ENCODE measurements around the gene NFIA.

NFIA gene

GRCh38 chr1:61131716-61132115 is 49.4 kb downstream of the NFIA start:
- peaks cover 56% of the 10 kb centered on the region for H3K4me1 Mint-ChIP-seq
- H3K36me3 Mint-ChIP-seq (ENCODE audit: low read depth), result peaks cover 4% of the 10 kb centered on the region

GRCh38 chr1:61132176-61132638 is 49.8 kb downstream of the NFIA start:
- peak overlapping the region; percentile 67 to 90 (median 73) for H3K27ac Mint-ChIP-seq
- no peaks in the 10 kb centered on the region for H3K27me3 Mint-ChIP-seq (ENCODE audit: low read depth)
- peak overlapping the region in 2 of 3 experiments; percentile 25 to 43 for H3K4me3 Mint-ChIP-seq
- peaks cover 4% of the 10 kb centered on the region for H3K36me3 Mint-ChIP-seq (ENCODE audit: low read depth)
- H3K9me3 Mint-ChIP-seq, result no peaks in the 10 kb centered on the region
- H3K4me1 Mint-ChIP-seq, result peaks cover 61% of the 10 kb centered on the region
- no peak for TF ChIP-seq CTCF (IDR thresholded peaks at IDR 0.05; ENCODE audit: unreplicated experiment in 3 of 3)

More at GRCh38 chr1:61131716-61132115, 49.4 kb downstream of the NFIA start:
- no peak for TF ChIP-seq CTCF (IDR thresholded peaks at IDR 0.05; ENCODE audit: unreplicated experiment in 3 of 3)
- H3K4me3 Mint-ChIP-seq, result peak overlapping the region in 1 of 3 experiments; percentile 19
- peak overlapping the region; percentile 67 to 90 (median 73) for H3K27ac Mint-ChIP-seq
- no peaks in the 10 kb centered on the region for H3K9me3 Mint-ChIP-seq
- no peaks in the 10 kb centered on the region for H3K27me3 Mint-ChIP-seq (ENCODE audit: low read depth)

- Mint-ChIP-seq H3K27ac (peak overlapping the region; percentile 67 to 90 (median 73)), H3K9me3 (no peaks in the 10 kb centered on the region), H3K4me1 (peaks cover 65% of the 10 kb centered on the region), H3K36me3 (ENCODE audit: low read depth) (peaks cover 4% of the 10 kb centered on the region), H3K4me3 (peak overlapping the region in 2 of 3 experiments; percentile 25 to 43), H3K27me3 (ENCODE audit: low read depth) (no peaks in the 10 kb centered on the region)
- TF ChIP-seq CTCF (IDR thresholded peaks at IDR 0.05; ENCODE audit: unreplicated experiment in 3 of 3), result no peak
These were observed 50.4 kb downstream of the NFIA start for GRCh38 chr1:61132645-61133334.

DNA sequence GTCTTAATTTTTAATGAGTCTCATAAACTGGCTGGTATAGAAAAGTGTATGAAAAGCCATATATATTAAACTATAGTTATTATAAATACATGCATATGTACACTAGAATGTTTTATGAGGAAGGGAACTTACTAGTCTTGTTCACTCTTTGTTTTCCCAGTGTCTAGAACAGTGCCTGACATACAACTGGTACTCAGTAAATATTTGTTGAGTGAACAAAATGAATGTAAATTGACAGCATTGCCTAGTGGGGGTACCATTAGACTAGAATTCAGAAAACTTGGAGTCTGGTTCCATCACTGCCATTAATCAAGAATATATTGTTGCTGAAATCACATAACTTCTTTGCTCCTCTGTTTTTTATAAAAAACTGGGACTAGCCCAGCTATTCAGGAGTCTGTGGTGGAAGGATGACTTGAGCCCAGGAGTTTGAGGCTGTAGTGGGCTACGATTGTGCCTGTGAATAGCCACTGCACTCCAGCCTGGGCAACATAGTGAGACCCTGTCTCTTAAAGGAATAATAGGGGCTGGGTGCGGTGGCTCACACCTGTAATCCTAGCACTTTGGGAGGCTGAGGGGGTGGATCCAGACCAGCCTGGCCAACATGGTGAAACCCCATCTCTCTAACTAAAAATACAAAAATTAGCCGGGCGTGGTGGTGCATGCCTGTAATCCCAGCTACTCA is 51.1 kb downstream of the NFIA start:
- Mint-ChIP-seq H3K4me1 (peaks cover 65% of the 10 kb centered on the region), H3K27me3 (ENCODE audit: low read depth) (no peaks in the 10 kb centered on the region), H3K9me3 (no peaks in the 10 kb centered on the region), H3K4me3 (no peak overlapping the region), H3K36me3 (ENCODE audit: low read depth) (peaks cover 3% of the 10 kb centered on the region), H3K27ac (peak overlapping the region; percentile 58 to 90 (median 73))
- no peak for TF ChIP-seq CTCF (IDR thresholded peaks at IDR 0.05; ENCODE audit: unreplicated experiment in 3 of 3)

GRCh38 chr1:61135291-61135690 is 52.9 kb downstream of the NFIA start:
- H3K27ac Mint-ChIP-seq, result peak overlapping the region in 1 of 3 experiments; percentile 78
- no peak overlapping the region for H3K4me3 Mint-ChIP-seq
- H3K36me3 Mint-ChIP-seq (ENCODE audit: low read depth), result peaks cover 7% of the 10 kb centered on the region
- H3K9me3 Mint-ChIP-seq, result no peaks in the 10 kb centered on the region
- H3K4me1 Mint-ChIP-seq, result peaks cover 73% of the 10 kb centered on the region
- peaks cover 11% of the 10 kb centered on the region for H3K27me3 Mint-ChIP-seq (ENCODE audit: low read depth)
- TF ChIP-seq CTCF (IDR thresholded peaks at IDR 0.05; ENCODE audit: unreplicated experiment in 3 of 3), result no peak

Data from nephron (organoid).